Ascending aorta (tissue), 2 donors: ENCODE data around the gene APC. TPM values are rescaled to one million over a fixed set of nuclear protein-coding genes. Genes with fewer than 3 reads are reported as not detected.
"Not testable (repeated sequence)": the region's sequence is repeated elsewhere in the genome, so short reads cannot be mapped to it uniquely, and the experiment has no call there.

Experiments used
- DNase-seq, 2 donors: peaks; one replicate each; pipeline ENCODE4 v3.0.0-alpha.2; 2019; ENCODE audit warnings: low spot score in 2 of 2
- H3K27ac ChIP-seq, 2 donors: fragments of 200-600 bp; sonication (generic); one replicate each; pipeline ENCODE4 v1.5.1; 2016 to 2017; ENCODE audit warnings: mild to moderate bottlenecking in 1 of 2
- H3K27me3 ChIP-seq: fragments of 200-600 bp; sonication (generic); one replicate; pipeline ENCODE4 v1.5.1; 2017
- H3K36me3 ChIP-seq, 2 donors: fragments of 200-600 bp; sonication (generic); one replicate each; pipeline ENCODE4 v1.5.1; 2016
- H3K4me1 ChIP-seq, 2 donors: fragments of 200-600 bp; sonication (generic); one replicate each; pipeline ENCODE4 v1.5.1; 2016 to 2017; ENCODE audit warnings: mild to moderate bottlenecking in 1 of 2
- H3K4me3 ChIP-seq, 2 donors: fragments of 200-600 bp; sonication (generic); one replicate each; pipeline ENCODE4 v1.5.1; 2016 to 2017; ENCODE audit warnings: mild to moderate bottlenecking in 1 of 2
- H3K9me3 ChIP-seq, 2 donors: fragments of 200-600 bp; sonication (generic); one replicate each; pipeline ENCODE4 v1.5.1; 2016
- CTCF ChIP-seq, 3 experiments: fragments of 200-600 bp in 2 of 3; fragments of 450-650 bp in 1 of 3; sonication (generic) in 2 of 3; IDR thresholded peaks; one replicate each; pipeline ENCODE4 v1.5.1; 2016 to 2019; ENCODE audit warnings: antibody characterized with exemption in 3 of 3, mild to moderate bottlenecking in 1 of 3, moderate library complexity in 1 of 3
- intact Hi-C: fragments of 100-400 bp; cut with DNase I; formaldehyde crosslinking; loops from one replicate; pipeline ENCODE4 v1.15.1; 2023
- total RNA-seq: library from RNA; depleted of rRNA; stranded (reverse); fragments of >200 nt; gene quantifications from one replicate; pipeline ENCODE4 v1.1.0, GENCODE V29; 2016

The APC gene
- total RNA-seq, 1 donor from 2014 or later: 197 TPM

- no peak for TF ChIP-seq CTCF (IDR thresholded peaks at IDR 0.05)
- intact Hi-C loops: no loop called here
- Histone ChIP-seq H3K36me3 (no peaks in the 10 kb centered on the region), H3K27ac (no peak overlapping the region), H3K4me1 (peaks cover 0 to 14% of the 10 kb centered on the region in 2 donors), H3K4me3 (no peak overlapping the region), H3K9me3 (no peaks in the 10 kb centered on the region), H3K27me3 (no peaks in the 10 kb centered on the region)
- no peak for DNase-seq
Measured at GRCh38 chr5:112857866-112858265, 120.2 kb downstream of the APC start.

- Histone ChIP-seq H3K27ac (peak overlapping the region; percentile 77 to 87), H3K36me3 (peaks cover 2 to 17% of the 10 kb centered on the region in 2 donors), H3K4me1 (peaks cover 0 to 14% of the 10 kb centered on the region in 2 donors), H3K4me3 (peak overlapping the region; percentile 92 to 98)
- DNase-seq, H3K27me3 ChIP-seq, H3K9me3 ChIP-seq: not testable (repeated sequence)
- intact Hi-C loops: loop anchor here (5.0 to 10.0 kb wide), 2 partner anchors 102 to 176 kb away; no protein-coding TSS in a partner anchor
Measured at GRCh38 chr5:112860571-112860928, 122.9 kb downstream of the APC start.

- H3K9me3 ChIP-seq: no peaks in the 10 kb centered on the region
- no peak for TF ChIP-seq CTCF (IDR thresholded peaks at IDR 0.05)
- H3K36me3 ChIP-seq: peaks cover 7 to 23% of the 10 kb centered on the region in 2 donors
- peak within 1 kb of the TSS; percentile 92 to 98 for H3K4me3 ChIP-seq
- H3K4me1 ChIP-seq: peaks cover 0 to 14% of the 10 kb centered on the region in 2 donors
- intact Hi-C loops: loop anchor here (1.0 to 10.0 kb wide), 4 partner anchors 61 to 176 kb away; partner anchors contain the start of genes DCP2 and REEP5
- no peaks in the 10 kb centered on the region for H3K27me3 ChIP-seq
- peak within 1 kb of the TSS; percentile 77 to 87 for H3K27ac ChIP-seq
- DNase-seq: peak; percentile 78 to 97
Measured at GRCh38 chr5:112860929-112861637, 123.4 kb downstream of the APC start, which contains the start of gene SRP19. TSS of gene SRP19 (plus strand) at chr5:112861287. CDS start at chr5:112861377, 90 bp downstream.

- H3K27me3 ChIP-seq: no peaks in the 10 kb centered on the region
- H3K36me3 ChIP-seq: peaks cover 13 to 28% of the 10 kb centered on the region in 2 donors
- no peak for TF ChIP-seq CTCF (IDR thresholded peaks at IDR 0.05)
- peaks cover 0 to 14% of the 10 kb centered on the region in 2 donors for H3K4me1 ChIP-seq
- peak overlapping the region; percentile 92 to 98 for H3K4me3 ChIP-seq
- no peaks in the 10 kb centered on the region for H3K9me3 ChIP-seq
- intact Hi-C loops: loop anchor here (1.0 to 10.0 kb wide), 4 partner anchors 61 to 177 kb away; partner anchors contain the start of genes DCP2 and REEP5
- DNase-seq: no peak
- peak overlapping the region; percentile 77 to 87 for H3K27ac ChIP-seq
Measured at GRCh38 chr5:112861638-112861985, 123.9 kb downstream of the APC start.

- H3K27ac ChIP-seq: peak overlapping the region; percentile 24 to 87
- H3K4me1 ChIP-seq: peaks cover 0 to 14% of the 10 kb centered on the region in 2 donors
- DNase-seq: no peak
- no peaks in the 10 kb centered on the region for H3K9me3 ChIP-seq
- H3K4me3 ChIP-seq: peak overlapping the region; percentile 92 to 98
- no peaks in the 10 kb centered on the region for H3K27me3 ChIP-seq
- intact Hi-C loops: loop anchor here (5.0 to 10.0 kb wide), 2 partner anchors 100 to 177 kb away; no protein-coding TSS in a partner anchor
- no peak for TF ChIP-seq CTCF (IDR thresholded peaks at IDR 0.05)
- peaks cover 17 to 33% of the 10 kb centered on the region in 2 donors for H3K36me3 ChIP-seq
Measured at GRCh38 chr5:112862085-112862484, 124.4 kb downstream of the APC start.

GRCh38 chr5:112863549-112863948 is 125.9 kb downstream of the APC start:
- H3K27me3 ChIP-seq: no peaks in the 10 kb centered on the region
- no peak for DNase-seq
- peaks cover 27 to 47% of the 10 kb centered on the region in 2 donors for H3K36me3 ChIP-seq
- no peak overlapping the region for H3K4me3 ChIP-seq
- no peak for TF ChIP-seq CTCF (IDR thresholded peaks at IDR 0.05)
- intact Hi-C loops: loop anchor here (5.0 to 10.0 kb wide), 2 partner anchors 99 to 179 kb away; no protein-coding TSS in a partner anchor
- no peaks in the 10 kb centered on the region for H3K9me3 ChIP-seq
- peaks cover 0 to 14% of the 10 kb centered on the region in 2 donors for H3K4me1 ChIP-seq
- no peak overlapping the region for H3K27ac ChIP-seq
